Kidney epithelial cell (primary cell): ENCODE measurements around the gene RPS14. TPM values are rescaled to one million over a fixed set of nuclear protein-coding genes. Genes with fewer than 3 reads are reported as not detected.

Source experiments
- DNase-seq: peaks from one replicate; pipeline ENCODE4 v3.0.0-alpha.2; 2010; ENCODE audit warnings: low read depth
- H3K27me3 ChIP-seq: 2 replicates; pipeline ENCODE4 v1.6.0; 2011; ENCODE audit warnings: low read length; ENCODE audit not compliant: control insufficient read depth, insufficient read depth
- H3K36me3 ChIP-seq: 2 replicates; pipeline ENCODE4 v1.5.1; 2011; ENCODE audit warnings: low read length; ENCODE audit not compliant: control insufficient read depth, insufficient read depth
- H3K4me3 ChIP-seq: 2 replicates; pipeline ENCODE4 v1.5.1; 2011; ENCODE audit warnings: low read depth, mild to moderate bottlenecking, control low read depth, low read length
- CTCF ChIP-seq: IDR thresholded peaks from 2 replicates; pipeline ENCODE4 v1.5.1; 2011; ENCODE audit warnings: mild to moderate bottlenecking, moderate library complexity, low read length, control low read depth, inconsistent platforms; ENCODE audit not compliant: insufficient read depth, poor library complexity, severe bottlenecking
- total RNA-seq: library from RNA; depleted of rRNA; stranded (reverse); fragments of >200 nt; gene quantifications from 2 replicates; pipeline ENCODE4 v1.2.3, GENCODE V29; 2015

Gene RPS14
- total RNA-seq, 1 donor from 2014 or later, result 3,855 TPM

GRCh38 chr5:150444770-150445169 lies 4.8 kb downstream of the RPS14 start:
- H3K4me3 ChIP-seq, result no peak overlapping the region
- peaks cover 9% of the 10 kb centered on the region for H3K36me3 ChIP-seq
- no peak for DNase-seq
- no peaks in the 10 kb centered on the region for H3K27me3 ChIP-seq
- TF ChIP-seq CTCF, result no peak

- DNase-seq, result no peak
- Histone ChIP-seq H3K27me3 (no peaks in the 10 kb centered on the region), H3K36me3 (peaks cover 9% of the 10 kb centered on the region), H3K4me3 (no peak overlapping the region)
- no peak for TF ChIP-seq CTCF
These were observed 6.1 kb downstream of the RPS14 start for GRCh38 chr5:150443242-150444075.

- TF ChIP-seq CTCF, result no peak
- H3K36me3 ChIP-seq, result peaks cover 9% of the 10 kb centered on the region
- no peak for DNase-seq
- H3K4me3 ChIP-seq, result no peak overlapping the region
- no peaks in the 10 kb centered on the region for H3K27me3 ChIP-seq
These were observed 6.8 kb downstream of the RPS14 start for GRCh38 chr5:150442699-150443080.

GRCh38 chr5:150441813-150442698 lies 7.5 kb downstream of the RPS14 start:
- peaks cover 9% of the 10 kb centered on the region for H3K36me3 ChIP-seq
- no peak for DNase-seq
- no peak overlapping the region for H3K4me3 ChIP-seq
- no peak for TF ChIP-seq CTCF
- H3K27me3 ChIP-seq, result no peaks in the 10 kb centered on the region

GRCh38 chr5:150440948-150441812 lies 8.4 kb downstream of the RPS14 start:
- no peak for TF ChIP-seq CTCF
- Histone ChIP-seq H3K27me3 (no peaks in the 10 kb centered on the region), H3K4me3 (no peak overlapping the region), H3K36me3 (peaks cover 8% of the 10 kb centered on the region)
- no peak for DNase-seq
